ENCODE results near the gene SLC6A9.

Gene SLC6A9

DNA sequence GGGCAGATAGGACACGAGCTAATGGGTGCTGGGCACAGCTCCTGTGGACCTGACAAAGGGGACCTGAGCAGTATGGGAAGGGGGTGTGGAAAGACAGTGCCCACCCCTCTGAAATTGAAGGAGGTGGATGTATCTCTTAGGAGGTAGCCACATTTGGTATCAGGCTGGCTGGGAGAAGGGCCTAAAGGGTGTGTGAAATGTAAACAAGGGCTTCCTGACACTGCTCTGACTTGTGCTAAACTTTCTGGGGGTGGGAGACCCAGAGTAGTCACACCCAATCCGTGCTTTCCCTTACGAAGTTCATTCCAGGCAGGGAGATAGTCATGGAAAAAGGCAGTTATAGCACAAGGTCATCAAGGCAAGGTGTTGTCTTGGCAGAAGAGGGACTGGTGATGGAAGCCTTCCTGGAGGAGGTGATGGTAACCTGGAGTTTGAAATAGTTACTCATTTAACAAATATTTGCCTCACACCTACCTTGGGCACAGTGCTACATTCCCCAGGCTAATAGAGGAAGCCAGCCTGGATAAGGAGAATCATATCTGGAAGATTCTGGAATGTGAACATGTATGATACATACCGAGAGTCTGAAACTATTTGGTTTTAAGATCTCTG, 45.2 kb downstream of the SLC6A9 start:
- no peak for DNase-seq (ENCODE audit: extremely low spot score)
- TF ChIP-seq CTBP1 (IDR thresholded peaks at IDR 0.05; ENCODE audit: borderline replicate concordance) (no peak), ARNT (IDR thresholded peaks at IDR 0.05) (no peak), BHLHE40 (IDR thresholded peaks at IDR 0.05; ENCODE audit: borderline replicate concordance) (no peak), L3MBTL2 (conservative IDR thresholded peaks at IDR 0.05) (no peak), SP1 (IDR thresholded peaks at IDR 0.05) (no peak), HDGF (IDR thresholded peaks at IDR 0.05; ENCODE audit: borderline replicate concordance) (no peak), FOXM1 (IDR thresholded peaks at IDR 0.05; ENCODE audit: borderline replicate concordance) (no peak), ELF4 (IDR thresholded peaks at IDR 0.05) (no peak), LEF1 (IDR thresholded peaks at IDR 0.05; ENCODE audit: borderline replicate concordance) (no peak), FOXA1 (IDR thresholded peaks at IDR 0.05) (no peak), NFRKB (IDR thresholded peaks at IDR 0.05) (no peak), TARDBP (IDR thresholded peaks at IDR 0.05) (no peak), ZNF384 (IDR thresholded peaks at IDR 0.05) (no peak), SUZ12 (IDR thresholded peaks at IDR 0.05) (no peak), FOXK2 (IDR thresholded peaks at IDR 0.05) (no peak)
- TF ChIP-seq, protein P1, sequence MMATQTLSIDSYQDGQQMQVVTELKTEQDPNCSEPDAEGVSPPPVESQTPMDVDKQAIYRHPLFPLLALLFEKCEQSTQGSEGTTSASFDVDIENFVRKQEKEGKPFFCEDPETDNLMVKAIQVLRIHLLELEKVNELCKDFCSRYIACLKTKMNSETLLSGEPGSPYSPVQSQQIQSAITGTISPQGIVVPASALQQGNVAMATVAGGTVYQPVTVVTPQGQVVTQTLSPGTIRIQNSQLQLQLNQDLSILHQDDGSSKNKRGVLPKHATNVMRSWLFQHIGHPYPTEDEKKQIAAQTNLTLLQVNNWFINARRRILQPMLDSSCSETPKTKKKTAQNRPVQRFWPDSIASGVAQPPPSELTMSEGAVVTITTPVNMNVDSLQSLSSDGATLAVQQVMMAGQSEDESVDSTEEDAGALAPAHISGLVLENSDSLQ (IDR thresholded peaks at IDR 0.05) = no peak
- ChIA-PET CTCF (interaction anchor here (1.1 kb wide), 1 partner anchor 37 kb away, joined by 3 read pairs; no protein-coding TSS in a partner anchor), POLR2A (interaction anchor here (1.6 kb wide), 1 partner anchor 10 kb away, joined by 4 read pairs; no protein-coding TSS in a partner anchor)

DNA sequence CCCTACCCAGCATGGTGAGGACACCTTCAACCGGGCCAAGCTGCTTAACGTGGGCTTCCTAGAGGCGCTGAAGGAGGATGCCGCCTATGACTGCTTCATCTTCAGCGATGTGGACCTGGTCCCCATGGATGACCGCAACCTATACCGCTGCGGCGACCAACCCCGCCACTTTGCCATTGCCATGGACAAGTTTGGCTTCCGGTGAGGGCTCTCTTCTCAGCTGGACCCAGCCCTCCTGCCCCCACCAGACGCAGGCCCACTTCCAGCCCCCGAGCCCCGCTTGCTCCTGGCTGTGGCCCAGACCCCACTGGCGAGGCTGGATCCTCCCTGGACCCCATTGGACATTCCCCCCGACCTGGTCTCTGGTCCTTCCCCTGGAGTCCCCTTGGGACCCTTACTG, 46.4 kb downstream of the SLC6A9 start:
- ChIA-PET CTCF (no interaction called here), POLR2A (no interaction called here)
- TF ChIP-seq FOXA1 (IDR thresholded peaks at IDR 0.05) = no peak
- TF ChIP-seq FOXM1 (IDR thresholded peaks at IDR 0.05; ENCODE audit: borderline replicate concordance) = no peak
- TF ChIP-seq TARDBP (IDR thresholded peaks at IDR 0.05) = no peak
- TF ChIP-seq ELF4 (IDR thresholded peaks at IDR 0.05) = no peak
- TF ChIP-seq SUZ12 (IDR thresholded peaks at IDR 0.05) = no peak
- TF ChIP-seq BHLHE40 (IDR thresholded peaks at IDR 0.05; ENCODE audit: borderline replicate concordance) = no peak
- TF ChIP-seq CTBP1 (IDR thresholded peaks at IDR 0.05; ENCODE audit: borderline replicate concordance) = no peak
- TF ChIP-seq ZNF384 (IDR thresholded peaks at IDR 0.05) = no peak
- no peak for TF ChIP-seq FOXK2 (IDR thresholded peaks at IDR 0.05)
- no peak for TF ChIP-seq ARNT (IDR thresholded peaks at IDR 0.05)
- TF ChIP-seq HDGF (IDR thresholded peaks at IDR 0.05; ENCODE audit: borderline replicate concordance) = no peak
- TF ChIP-seq LEF1 (IDR thresholded peaks at IDR 0.05; ENCODE audit: borderline replicate concordance) = no peak
- no peak for TF ChIP-seq L3MBTL2 (conservative IDR thresholded peaks at IDR 0.05)
- no peak for TF ChIP-seq SP1 (IDR thresholded peaks at IDR 0.05)
- TF ChIP-seq NFRKB (IDR thresholded peaks at IDR 0.05) = no peak
- no peak for DNase-seq (ENCODE audit: extremely low spot score)

DNA sequence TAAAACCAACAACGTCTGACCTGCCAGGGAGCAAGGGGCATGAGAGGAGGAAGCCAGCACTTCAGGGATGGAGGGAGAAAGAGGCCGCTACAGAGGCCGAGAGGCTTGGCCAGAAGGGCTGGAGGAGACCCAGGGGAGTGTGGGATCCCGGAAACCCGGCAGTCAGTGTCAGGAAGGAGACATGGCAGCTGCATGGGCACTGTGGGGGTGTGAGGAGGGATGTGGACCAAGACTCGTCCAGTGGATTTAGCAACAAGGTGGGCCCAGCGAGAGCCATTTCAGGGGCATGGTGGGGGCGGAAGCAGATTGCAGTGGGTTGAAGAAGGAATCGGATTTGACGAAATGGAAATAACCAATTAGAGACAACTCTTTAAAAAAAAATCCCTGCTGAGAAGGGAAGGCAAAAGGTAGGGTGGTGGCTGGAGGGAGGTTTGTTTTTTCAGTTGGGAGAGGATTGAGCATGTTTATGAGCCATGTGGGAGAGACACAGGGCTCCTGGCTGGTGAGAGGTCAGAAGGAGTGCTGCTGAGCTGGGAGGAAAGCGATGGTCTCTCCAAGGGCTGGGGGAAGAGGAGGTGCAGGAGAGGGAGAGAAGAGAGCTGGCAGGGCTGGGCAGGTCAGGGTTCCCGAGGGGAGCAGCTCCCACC, 47.9 kb downstream of the SLC6A9 start:
- CTCF ChIA-PET = no interaction called here
- POLR2A ChIA-PET = interaction anchor here (0.6 to 1.1 kb wide), 2 partner anchors 8 to 56 kb away, joined by 3 to 5 read pairs; partner anchors contain the start of gene ATP6V0B
- DNase-seq (ENCODE audit: extremely low spot score) = no peak
- TF ChIP-seq FOXA1 (IDR thresholded peaks at IDR 0.05) (no peak), LEF1 (IDR thresholded peaks at IDR 0.05; ENCODE audit: borderline replicate concordance) (no peak), L3MBTL2 (conservative IDR thresholded peaks at IDR 0.05) (no peak), HDGF (IDR thresholded peaks at IDR 0.05; ENCODE audit: borderline replicate concordance) (no peak), SP1 (IDR thresholded peaks at IDR 0.05) (no peak), ZNF384 (IDR thresholded peaks at IDR 0.05) (no peak), BHLHE40 (IDR thresholded peaks at IDR 0.05; ENCODE audit: borderline replicate concordance) (no peak), FOXM1 (IDR thresholded peaks at IDR 0.05; ENCODE audit: borderline replicate concordance) (no peak), ELF4 (IDR thresholded peaks at IDR 0.05) (no peak), ARNT (IDR thresholded peaks at IDR 0.05) (no peak), TARDBP (IDR thresholded peaks at IDR 0.05) (no peak), FOXK2 (IDR thresholded peaks at IDR 0.05) (no peak), NFRKB (IDR thresholded peaks at IDR 0.05) (no peak), CTBP1 (IDR thresholded peaks at IDR 0.05; ENCODE audit: borderline replicate concordance) (no peak), SUZ12 (IDR thresholded peaks at IDR 0.05) (no peak)
- TF ChIP-seq, protein P1 (IDR thresholded peaks at IDR 0.05) = no peak

DNA sequence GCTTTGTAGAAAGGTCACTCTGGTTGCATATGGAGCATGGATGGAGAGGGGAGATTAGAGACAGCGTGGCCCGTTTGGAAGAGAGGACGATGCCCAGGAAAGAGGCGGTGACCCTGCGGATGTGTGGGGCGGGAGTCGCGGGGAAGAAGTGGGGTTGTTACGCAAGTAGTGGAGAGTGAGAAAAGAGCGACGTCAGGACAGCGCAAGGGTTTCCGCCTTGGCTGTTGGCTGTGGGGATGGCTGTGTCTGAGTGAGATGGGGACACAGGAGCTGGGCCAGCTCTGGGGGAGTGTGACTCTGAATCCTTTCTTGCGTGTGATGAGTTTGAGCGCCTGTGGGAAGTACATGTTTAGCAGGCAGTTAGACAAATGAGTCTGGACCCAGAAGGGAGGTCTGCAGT, 48.5 kb downstream of the SLC6A9 start:
- no peak for DNase-seq (ENCODE audit: extremely low spot score)
- ChIA-PET CTCF (no interaction called here), POLR2A (no interaction called here)
- TF ChIP-seq FOXK2 (IDR thresholded peaks at IDR 0.05) (no peak), LEF1 (IDR thresholded peaks at IDR 0.05; ENCODE audit: borderline replicate concordance) (no peak), ZNF384 (IDR thresholded peaks at IDR 0.05) (no peak), CTBP1 (IDR thresholded peaks at IDR 0.05; ENCODE audit: borderline replicate concordance) (no peak), FOXA1 (IDR thresholded peaks at IDR 0.05) (no peak), TARDBP (IDR thresholded peaks at IDR 0.05) (no peak), HDGF (IDR thresholded peaks at IDR 0.05; ENCODE audit: borderline replicate concordance) (no peak), ELF4 (IDR thresholded peaks at IDR 0.05) (no peak), BHLHE40 (IDR thresholded peaks at IDR 0.05; ENCODE audit: borderline replicate concordance) (no peak), SP1 (IDR thresholded peaks at IDR 0.05) (no peak), FOXM1 (IDR thresholded peaks at IDR 0.05; ENCODE audit: borderline replicate concordance) (no peak), NFRKB (IDR thresholded peaks at IDR 0.05) (no peak), ARNT (IDR thresholded peaks at IDR 0.05) (no peak), L3MBTL2 (conservative IDR thresholded peaks at IDR 0.05) (no peak), SUZ12 (IDR thresholded peaks at IDR 0.05) (no peak)
- TF ChIP-seq, protein P1 (IDR thresholded peaks at IDR 0.05) = no peak

DNA sequence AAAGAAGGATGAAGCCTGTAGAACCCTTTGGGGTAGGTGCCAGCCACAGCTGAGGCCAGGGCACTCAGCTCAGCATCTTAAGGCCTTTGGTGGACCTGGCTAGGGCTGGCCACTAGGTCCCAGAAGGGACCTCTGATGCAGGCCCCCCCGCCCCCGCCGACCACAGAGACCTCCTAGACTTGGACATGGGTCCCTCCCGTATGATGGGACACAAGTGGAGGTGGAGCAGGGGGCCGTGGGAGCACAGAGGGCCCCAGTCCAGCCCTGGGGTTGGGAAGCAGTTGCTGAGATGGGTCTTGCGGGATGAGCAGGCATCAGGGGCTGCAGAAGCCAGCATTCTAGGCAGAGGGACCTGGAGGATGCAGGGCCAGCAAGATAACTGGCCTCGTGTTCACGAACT, 49.0 kb downstream of the SLC6A9 start:
- TF ChIP-seq ZNF384 (IDR thresholded peaks at IDR 0.05) = no peak
- TF ChIP-seq FOXK2 (IDR thresholded peaks at IDR 0.05) = no peak
- TF ChIP-seq ELF4 (IDR thresholded peaks at IDR 0.05) = no peak
- TF ChIP-seq ARNT (IDR thresholded peaks at IDR 0.05) = no peak
- no peak for TF ChIP-seq BHLHE40 (IDR thresholded peaks at IDR 0.05; ENCODE audit: borderline replicate concordance)
- no peak for TF ChIP-seq LEF1 (IDR thresholded peaks at IDR 0.05; ENCODE audit: borderline replicate concordance)
- no peak for TF ChIP-seq CTBP1 (IDR thresholded peaks at IDR 0.05; ENCODE audit: borderline replicate concordance)
- TF ChIP-seq SP1 (IDR thresholded peaks at IDR 0.05) = no peak
- TF ChIP-seq, protein P1 (IDR thresholded peaks at IDR 0.05) = no peak
- no peak for TF ChIP-seq L3MBTL2 (conservative IDR thresholded peaks at IDR 0.05)
- TF ChIP-seq FOXA1 (IDR thresholded peaks at IDR 0.05) = no peak
- no peak for TF ChIP-seq SUZ12 (IDR thresholded peaks at IDR 0.05)
- no peak for TF ChIP-seq FOXM1 (IDR thresholded peaks at IDR 0.05; ENCODE audit: borderline replicate concordance)
- TF ChIP-seq NFRKB (IDR thresholded peaks at IDR 0.05) = no peak
- no peak for TF ChIP-seq TARDBP (IDR thresholded peaks at IDR 0.05)
- no peak for TF ChIP-seq HDGF (IDR thresholded peaks at IDR 0.05; ENCODE audit: borderline replicate concordance)
- no peak for DNase-seq (ENCODE audit: extremely low spot score)
- ChIA-PET POLR2A (no interaction called here), CTCF (no interaction called here)
